Skeletal muscle satellite cell (primary cell): Measurements from ENCODE around the gene CDK14.
"Not testable (repeated sequence)": the region's sequence is repeated elsewhere in the genome, so short reads cannot be mapped to it uniquely, and the experiment has no call there.

Experiments
- H3K27me3 ChIP-seq: 2 replicates; pipeline ENCODE4 v1.7.0; 2013; ENCODE audit warnings: low read length; ENCODE audit not compliant: control insufficient read depth, insufficient read depth
- H3K36me3 ChIP-seq: 2 replicates; pipeline ENCODE4 v1.7.0; 2013; ENCODE audit warnings: mild to moderate bottlenecking, control low read depth, low read length; ENCODE audit not compliant: insufficient read depth
- H3K4me1 ChIP-seq: 2 replicates; pipeline ENCODE4 v1.7.0; 2013; ENCODE audit warnings: low read length; ENCODE audit not compliant: control insufficient read depth, insufficient read depth
- H3K4me2 ChIP-seq: 2 replicates; pipeline ENCODE4 v1.7.0; 2013; ENCODE audit warnings: mild to moderate bottlenecking, low read length
- H3K4me3 ChIP-seq: 2 replicates; pipeline ENCODE4 v1.7.0; 2013; ENCODE audit warnings: low read length
- H3K9ac ChIP-seq: 2 replicates; pipeline ENCODE4 v1.7.0; 2013; ENCODE audit warnings: mild to moderate bottlenecking, low read depth, low read length, moderate library complexity
- H3K9me3 ChIP-seq: replicated peaks from 2 replicates; pipeline ENCODE4 v1.7.0; 2013; ENCODE audit warnings: mild to moderate bottlenecking, control low read depth, low read length

CDK14 gene

DNA sequence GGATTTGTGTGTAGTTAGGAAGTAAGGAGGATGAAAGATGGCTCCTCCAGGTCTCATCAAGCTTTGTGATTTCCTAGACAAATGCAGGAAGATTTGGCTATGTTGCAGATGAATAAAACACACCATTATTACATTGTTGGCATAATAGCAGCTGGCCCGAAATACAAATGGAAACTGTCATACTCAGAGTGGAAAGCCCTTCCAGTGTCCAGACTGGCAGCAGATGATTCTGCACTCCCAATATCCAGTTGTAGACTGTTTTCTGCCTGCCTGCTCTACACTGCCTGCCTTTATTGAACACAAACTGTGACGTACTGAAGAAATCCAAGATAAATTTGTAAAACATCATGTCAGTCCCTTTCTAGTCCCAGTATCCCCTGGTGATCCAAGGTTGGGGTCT lies 568.4 kb downstream of the CDK14 start:
- no peaks in the 10 kb centered on the region for H3K9me3 ChIP-seq
- peak overlapping the region; percentile 81 for H3K4me2 ChIP-seq
- H3K36me3 ChIP-seq: no peaks in the 10 kb centered on the region
- peak overlapping the region; percentile 64 for H3K9ac ChIP-seq
- H3K27me3 ChIP-seq: no peaks in the 10 kb centered on the region
- H3K4me1 ChIP-seq: peaks cover 42% of the 10 kb centered on the region
- H3K4me3 ChIP-seq: peak overlapping the region; percentile 53

- H3K9ac ChIP-seq: peak overlapping the region; percentile 64
- H3K4me2 ChIP-seq: peak overlapping the region; percentile 81
- H3K4me1 ChIP-seq: peaks cover 47% of the 10 kb centered on the region
- H3K36me3 ChIP-seq: no peaks in the 10 kb centered on the region
- peak overlapping the region; percentile 53 for H3K4me3 ChIP-seq
- H3K27me3 ChIP-seq: no peaks in the 10 kb centered on the region
- no peaks in the 10 kb centered on the region for H3K9me3 ChIP-seq
Measured at GRCh38 chr7:91165006-91165845, 569.1 kb downstream of the CDK14 start.

- Histone ChIP-seq H3K4me3 (no peak overlapping the region), H3K36me3 (no peaks in the 10 kb centered on the region), H3K27me3 (no peaks in the 10 kb centered on the region), H3K4me2 (peak overlapping the region; percentile 58), H3K9ac (peak overlapping the region; percentile 27), H3K4me1 (peaks cover 47% of the 10 kb centered on the region), H3K9me3 (no peaks in the 10 kb centered on the region)
Measured at GRCh38 chr7:91165846-91166230, 569.7 kb downstream of the CDK14 start.

DNA sequence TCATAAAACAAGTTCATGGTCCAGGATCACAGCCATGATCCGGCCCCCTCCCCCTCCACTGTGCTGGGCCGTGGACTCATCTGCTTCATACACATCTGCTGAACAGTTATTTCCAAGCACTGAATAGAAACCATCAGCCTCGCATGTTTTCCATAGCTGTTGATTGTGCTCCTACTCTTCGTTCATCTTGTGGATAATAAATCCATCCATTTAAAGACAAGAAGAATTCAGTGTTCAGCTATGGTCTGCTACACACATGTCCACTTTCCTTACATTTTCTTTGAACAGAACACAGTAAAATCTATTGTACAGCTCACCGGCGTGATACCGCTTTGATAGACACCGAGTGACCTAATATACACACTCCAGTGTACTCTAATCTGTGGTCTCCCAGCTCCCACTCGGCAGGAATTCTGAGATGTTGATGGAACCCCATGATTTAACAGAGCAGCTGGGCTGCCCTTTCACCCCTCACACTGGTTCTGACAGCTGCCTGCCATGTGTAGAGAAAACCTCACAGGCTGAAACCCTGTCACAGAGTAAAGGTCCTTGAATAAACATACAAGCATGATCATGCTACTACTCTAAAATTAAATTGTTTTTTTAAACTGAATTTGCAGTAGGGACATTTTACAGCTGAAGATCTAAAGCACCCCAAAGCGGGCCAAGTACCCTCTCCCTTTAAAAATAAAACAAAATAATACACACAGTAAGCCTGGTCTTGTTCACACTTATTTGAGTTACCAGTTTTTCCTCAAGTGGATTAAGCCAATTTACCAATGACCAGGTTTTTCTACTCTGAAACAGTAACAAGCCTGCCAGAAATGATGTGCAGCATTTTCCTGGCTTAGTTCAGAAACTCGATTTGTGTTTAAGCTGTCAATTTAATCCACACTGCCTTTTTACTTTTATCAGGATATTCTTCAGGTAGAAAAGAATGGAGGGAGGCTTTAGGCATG lies 573.0 kb downstream of the CDK14 start:
- Histone ChIP-seq H3K9me3 (no peaks in the 10 kb centered on the region), H3K27me3 (no peaks in the 10 kb centered on the region), H3K9ac (peak overlapping the region; percentile 5), H3K36me3 (no peaks in the 10 kb centered on the region), H3K4me3 (no peak overlapping the region), H3K4me1 (peaks cover 43% of the 10 kb centered on the region), H3K4me2 (peak overlapping the region; percentile 47)

DNA sequence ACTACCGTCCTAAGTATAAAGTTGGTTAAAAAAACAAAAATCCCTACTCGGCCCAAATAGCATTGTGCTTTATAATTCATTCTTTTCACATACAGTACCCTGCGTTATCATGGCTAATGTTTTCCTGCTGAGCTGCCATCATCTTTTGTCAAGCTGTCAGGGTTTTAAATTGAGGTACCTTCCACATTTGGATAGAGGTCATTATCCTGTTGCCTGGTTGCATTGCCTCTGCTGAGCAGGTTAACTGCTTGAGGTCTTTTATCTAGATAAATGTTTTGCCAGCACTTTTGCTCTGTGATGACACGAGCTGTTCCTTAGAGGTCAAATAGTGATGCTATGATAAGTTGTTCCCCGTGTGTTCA lies 573.7 kb downstream of the CDK14 start:
- Histone ChIP-seq H3K4me3 (no peak overlapping the region), H3K36me3 (no peaks in the 10 kb centered on the region), H3K4me1 (peaks cover 36% of the 10 kb centered on the region), H3K4me2 (no peak overlapping the region), H3K9me3 (no peaks in the 10 kb centered on the region), H3K9ac (peak overlapping the region; percentile 5), H3K27me3 (no peaks in the 10 kb centered on the region)

GRCh38 chr7:91173265-91173664 lies 577.1 kb downstream of the CDK14 start:
- not testable (repeated sequence) for H3K4me3 ChIP-seq, H3K36me3 ChIP-seq, H3K4me2 ChIP-seq, H3K9ac ChIP-seq, H3K27me3 ChIP-seq, H3K9me3 ChIP-seq
- peaks cover 17% of the 10 kb centered on the region for H3K4me1 ChIP-seq

DNA sequence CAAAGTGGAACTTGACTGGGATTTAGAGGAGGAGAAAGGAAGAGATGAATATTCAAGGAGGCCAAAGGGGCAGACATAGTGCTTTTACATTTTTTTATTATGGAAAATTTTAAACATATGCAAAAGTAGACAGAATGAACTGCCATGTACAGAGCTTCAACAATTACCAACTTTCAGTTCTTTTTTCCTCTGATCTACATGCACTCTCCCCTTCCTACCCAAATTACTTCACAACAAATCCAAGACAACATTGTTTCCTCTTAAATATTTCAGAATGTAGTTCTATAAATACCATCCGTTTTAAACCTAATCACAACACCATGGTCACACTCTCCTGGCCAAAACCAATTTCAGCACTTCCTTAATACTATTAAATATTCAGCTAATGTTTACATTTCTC lies 584.6 kb downstream of the CDK14 start:
- no peaks in the 10 kb centered on the region for H3K9me3 ChIP-seq
- no peak overlapping the region for H3K4me3 ChIP-seq
- H3K4me2 ChIP-seq: no peak overlapping the region
- H3K36me3 ChIP-seq: no peaks in the 10 kb centered on the region
- H3K9ac ChIP-seq: no peak overlapping the region
- no peaks in the 10 kb centered on the region for H3K27me3 ChIP-seq
- H3K4me1 ChIP-seq: peaks cover 21% of the 10 kb centered on the region

GRCh38 chr7:91181949-91182348 lies 585.8 kb downstream of the CDK14 start:
- peaks cover 24% of the 10 kb centered on the region for H3K4me1 ChIP-seq

DNA sequence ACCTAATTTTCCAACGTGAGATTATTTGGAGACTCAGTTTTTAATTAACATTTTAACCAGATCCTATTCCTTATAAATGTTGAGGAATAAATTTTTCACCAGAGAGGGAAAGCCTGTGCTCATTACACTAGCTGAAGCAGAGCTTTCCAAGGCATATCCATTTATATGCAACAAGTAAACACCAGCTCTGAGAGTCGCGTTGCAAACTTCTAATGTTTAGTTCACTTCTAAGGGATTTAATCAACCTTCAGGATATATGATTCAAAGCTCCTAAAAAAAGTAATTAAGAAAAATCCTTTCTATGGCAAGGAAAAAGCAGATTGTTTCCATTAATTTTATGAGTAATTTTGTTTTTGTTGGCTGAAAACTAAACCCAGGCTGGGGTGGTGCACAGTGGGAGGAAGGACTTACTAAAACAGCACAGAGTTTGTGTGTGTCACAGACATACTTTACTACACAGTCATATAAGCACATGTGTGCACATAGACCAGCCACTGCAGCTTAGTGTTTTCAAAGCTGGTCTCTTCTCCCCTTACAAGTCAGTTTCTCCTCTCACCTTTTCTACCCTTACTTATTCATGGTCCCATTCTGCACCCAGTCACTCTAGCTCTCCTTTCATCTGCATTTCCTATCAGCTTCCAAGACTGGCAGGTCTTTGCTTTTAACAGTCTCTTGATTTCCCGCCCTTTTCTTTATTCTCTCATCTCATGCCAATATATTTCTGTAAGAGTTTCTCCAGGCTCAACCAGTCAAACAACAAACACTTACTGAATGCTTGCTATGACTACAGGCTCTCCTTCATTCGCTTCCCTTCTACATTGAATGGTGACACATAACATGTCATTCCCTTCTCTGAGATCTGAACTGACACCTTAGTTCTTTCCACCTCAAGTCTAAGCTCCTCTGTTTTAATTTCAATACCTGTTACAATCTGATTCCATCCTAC lies 587.0 kb downstream of the CDK14 start:
- Histone ChIP-seq H3K27me3 (no peaks in the 10 kb centered on the region), H3K9ac (no peak overlapping the region), H3K36me3 (no peaks in the 10 kb centered on the region), H3K4me2 (peak overlapping the region; percentile 62), H3K4me3 (no peak overlapping the region), H3K9me3 (no peaks in the 10 kb centered on the region), H3K4me1 (peaks cover 24% of the 10 kb centered on the region)

More at GRCh38 chr7:91181949-91182348, 585.8 kb downstream of the CDK14 start:
- no peak overlapping the region for H3K9ac ChIP-seq
- no peak overlapping the region for H3K4me3 ChIP-seq
- no peaks in the 10 kb centered on the region for H3K36me3 ChIP-seq
- no peak overlapping the region for H3K4me2 ChIP-seq
- no peaks in the 10 kb centered on the region for H3K27me3 ChIP-seq
- no peaks in the 10 kb centered on the region for H3K9me3 ChIP-seq

GRCh38 chr7:91185771-91186170 lies 589.6 kb downstream of the CDK14 start:
- H3K9ac ChIP-seq: no peak overlapping the region
- no peaks in the 10 kb centered on the region for H3K27me3 ChIP-seq
- no peaks in the 10 kb centered on the region for H3K36me3 ChIP-seq

DNA sequence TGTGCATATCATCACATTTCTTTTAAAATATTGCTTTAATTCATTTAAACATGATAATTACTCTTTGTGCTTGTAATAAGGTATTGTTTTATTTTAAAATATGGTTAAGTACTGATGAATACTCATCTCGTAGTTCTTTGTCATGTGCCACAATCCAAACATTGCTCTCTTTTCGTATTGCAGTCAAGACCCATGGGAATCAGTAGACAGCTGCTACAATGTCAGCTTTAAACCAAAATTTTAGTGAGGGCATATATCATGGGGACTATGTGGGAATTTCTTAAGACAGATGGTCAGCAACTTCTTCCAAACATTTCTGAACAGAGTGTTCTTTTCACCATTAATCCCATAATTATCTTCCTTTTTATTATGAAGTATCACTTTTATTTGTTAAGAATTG lies 590.9 kb downstream of the CDK14 start:
- Histone ChIP-seq H3K4me2 (no peak overlapping the region), H3K4me1 (peaks cover 19% of the 10 kb centered on the region), H3K36me3 (no peaks in the 10 kb centered on the region), H3K9ac (no peak overlapping the region), H3K27me3 (no peaks in the 10 kb centered on the region), H3K4me3 (no peak overlapping the region), H3K9me3 (no peaks in the 10 kb centered on the region)

More at GRCh38 chr7:91185771-91186170, 589.6 kb downstream of the CDK14 start:
- Histone ChIP-seq H3K4me1 (peaks cover 24% of the 10 kb centered on the region), H3K4me3 (no peak overlapping the region), H3K9me3 (no peaks in the 10 kb centered on the region), H3K4me2 (no peak overlapping the region)
